Testis (tissue), 3 donors: ENCODE data around the gene ADAM8. TPM values are rescaled to one million over a fixed set of nuclear protein-coding genes. Genes with fewer than 3 reads are reported as not detected.

Source experiments
- DNase-seq: peaks from one replicate; pipeline ENCODE4 v3.0.0-alpha.2; 2019
- H3K27ac ChIP-seq, 2 donors: fragments of 200-600 bp; sonication (generic); one replicate each; pipeline ENCODE4 v1.5.1; 2019
- H3K27me3 ChIP-seq: fragments of 200-600 bp; sonication (generic); one replicate; pipeline ENCODE4 v1.5.1; 2019
- H3K36me3 ChIP-seq: fragments of 200-600 bp; sonication (generic); one replicate; pipeline ENCODE4 v1.5.1; 2017; ENCODE audit warnings: low read depth; ENCODE audit errors: missing control alignments
- H3K4me1 ChIP-seq: fragments of 200-600 bp; sonication (generic); one replicate; pipeline ENCODE4 v1.5.1; 2019
- H3K4me3 ChIP-seq, 2 donors: fragments of 200-600 bp; sonication (generic); one replicate each; pipeline ENCODE4 v1.5.1; 2017 to 2019
- H3K9me3 ChIP-seq: fragments of 200-600 bp; sonication (generic); one replicate; pipeline ENCODE4 v1.5.1; 2017
- CTCF ChIP-seq, 3 experiments: fragments of 450-650 bp in 2 of 3; fragments of 200-600 bp in 1 of 3; sonication (generic) in 1 of 3; IDR thresholded peaks; one replicate each; pipeline ENCODE4 v1.5.1; 2016 to 2019; ENCODE audit warnings: antibody characterized with exemption in 3 of 3, mild to moderate bottlenecking in 2 of 3, moderate library complexity in 1 of 3
- POLR2A ChIP-seq: fragments of 450-650 bp; IDR thresholded peaks from one replicate; pipeline ENCODE4 v1.6.1; 2017; ENCODE audit warnings: antibody characterized with exemption, mild to moderate bottlenecking, moderate library complexity
- WGBS, 2 donors: methylation state at CpG; one replicate each; pipeline ENCODE4 v1.1.5; 2018; 5-methylcytosine and 5-hydroxymethylcytosine counted together
- intact Hi-C: fragments of 100-400 bp; cut with DNase I; formaldehyde crosslinking; loops from one replicate; pipeline ENCODE4 v1.15.1; 2023; ENCODE audit warnings: low total_unique reads
- polyA plus RNA-seq: library from polyadenylated mRNA; stranded (reverse); fragments of 350-450 nt; fragmentation: Illumina TruSeq; extraction: RNeasy Lipid Tissue Mini Kit (QIAGEN cat#74804); gene quantifications from one replicate; pipeline ENCODE4 v1.2.3, GENCODE V29; 2014; ENCODE audit warnings: low read depth, low replicate concordance; ENCODE audit not compliant: insufficient read depth
- total RNA-seq, 2 donors: library from RNA; depleted of rRNA; stranded (reverse); fragments of >200 nt; gene quantifications; one replicate each; pipeline ENCODE4 v1.2.3, GENCODE V29; 2016

ADAM8 gene
- total and polyA plus RNA-seq, 3 donors from 2014 or later = 3.5 to 14.6 (median 12.8) TPM

- Histone ChIP-seq H3K4me3 (no peak overlapping the region), H3K27ac (no peak overlapping the region), H3K9me3 (no peaks in the 10 kb centered on the region), H3K27me3 (no peaks in the 10 kb centered on the region), H3K4me1 (peaks cover 9% of the 10 kb centered on the region), H3K36me3 (no peaks in the 10 kb centered on the region)
- TF ChIP-seq CTCF (IDR thresholded peaks at IDR 0.05) (no peak), POLR2A (no peak)
- no peak for DNase-seq
- intact Hi-C loops = no loop called here
- 93 to 97% methylated on average over 23 of the region's 23 CpGs for WGBS, 2 donors
Measured at GRCh38 chr10:133312016-133312768, 35.5 kb upstream of the ADAM8 start.

- 89 to 93% methylated on average over 10 of the region's 10 CpGs for WGBS, 2 donors
- no peak for TF ChIP-seq POLR2A
- TF ChIP-seq CTCF (IDR thresholded peaks at IDR 0.05) = no peak
- H3K27ac ChIP-seq = no peak overlapping the region
- no peak for DNase-seq
- H3K9me3 ChIP-seq = no peaks in the 10 kb centered on the region
- no peaks in the 10 kb centered on the region for H3K27me3 ChIP-seq
- H3K4me3 ChIP-seq = no peak overlapping the region
- H3K36me3 ChIP-seq = no peaks in the 10 kb centered on the region
- H3K4me1 ChIP-seq = peaks cover 16% of the 10 kb centered on the region
- intact Hi-C loops = no loop called here
Measured at GRCh38 chr10:133311570-133311969, 34.9 kb upstream of the ADAM8 start.

DNA sequence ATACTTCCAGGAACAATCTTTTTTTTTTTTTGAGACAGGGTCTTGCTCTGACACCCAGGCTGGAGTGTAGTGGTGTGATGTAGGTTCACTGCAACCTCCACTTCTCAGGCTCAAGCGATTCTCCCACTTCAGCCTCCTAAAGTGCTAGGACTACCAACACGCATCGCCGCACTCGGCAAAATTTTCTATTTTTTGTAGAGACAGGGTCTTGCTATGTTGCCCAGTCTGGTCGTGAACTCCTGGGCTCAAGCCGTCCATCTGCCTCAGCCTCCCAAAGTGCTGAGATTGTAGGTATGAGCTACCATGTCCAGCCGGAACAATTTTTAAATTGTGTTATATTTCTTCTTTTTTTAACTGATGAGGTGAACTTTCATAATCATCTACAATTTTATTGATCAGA lies 34.1 kb upstream of the ADAM8 start:
- Histone ChIP-seq H3K27me3 (no peaks in the 10 kb centered on the region), H3K4me1 (peaks cover 17% of the 10 kb centered on the region), H3K4me3 (no peak overlapping the region), H3K27ac (no peak overlapping the region), H3K9me3 (no peaks in the 10 kb centered on the region), H3K36me3 (no peaks in the 10 kb centered on the region)
- DNase-seq = no peak
- intact Hi-C loops = no loop called here
- TF ChIP-seq POLR2A (no peak), CTCF (IDR thresholded peaks at IDR 0.05) (no peak)
- whole genome bisulfite sequencing, 2 donors = 95 to 98% methylated on average over 8 of the region's 8 CpGs

DNA sequence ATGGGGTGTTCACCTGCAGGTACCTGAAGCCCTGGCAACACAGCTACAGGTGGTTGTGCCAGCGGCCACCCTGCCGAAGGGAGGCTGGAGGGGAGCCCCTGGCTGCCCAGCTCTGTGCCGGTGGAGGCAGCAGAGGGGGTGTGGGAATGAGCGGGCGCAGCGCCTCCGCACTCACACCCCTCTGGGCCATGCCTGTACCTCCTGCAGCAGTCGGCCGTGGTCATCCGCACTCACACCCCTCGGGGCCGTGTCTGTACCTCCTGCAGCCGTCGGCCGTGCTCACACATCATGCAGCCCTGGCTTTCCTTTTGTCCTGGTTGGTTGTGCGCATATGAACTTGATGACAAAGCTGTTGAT lies 33.7 kb upstream of the ADAM8 start:
- peaks cover 17% of the 10 kb centered on the region for H3K4me1 ChIP-seq
- WGBS, 2 donors = 89 to 96% methylated on average over 11 to 16 of the region's 16 CpGs
- TF ChIP-seq CTCF (IDR thresholded peaks at IDR 0.05) = no peak

More for the DNA sequence above, 33.7 kb upstream of the ADAM8 start:
- Histone ChIP-seq H3K27me3 (no peaks in the 10 kb centered on the region), H3K27ac (no peak overlapping the region), H3K4me3 (no peak overlapping the region), H3K9me3 (no peaks in the 10 kb centered on the region), H3K36me3 (no peaks in the 10 kb centered on the region)
- DNase-seq = no peak
- intact Hi-C loops = no loop called here
